Tibial artery (tissue), 4 donors: ENCODE results near the gene RAB11FIP5.

Experiments
- DNase-seq, 2 donors: peaks; one replicate each; pipeline ENCODE4 v3.0.0-alpha.2; 2019
- H3K27ac ChIP-seq, 2 donors: fragments of 200-600 bp; sonication (generic) in 1 of 2; 1 replicate in 1 of 2; 2 replicates in 1 of 2; pipeline ENCODE4 v1.5.1; 2018 to 2019; ENCODE audit warnings: mild to moderate bottlenecking in 1 of 2
- H3K27me3 ChIP-seq, 2 donors: fragments of 200-600 bp; sonication (generic) in 1 of 2; one replicate each; pipeline versions ENCODE4 v1.5.1 to v1.6.0; 2016 to 2019
- H3K36me3 ChIP-seq, 3 donors: fragments of 200-600 bp; sonication (generic) in 2 of 3; one replicate each; pipeline ENCODE4 v1.5.1; 2016 to 2019; ENCODE audit warnings: mild to moderate bottlenecking in 2 of 3
- H3K4me1 ChIP-seq, 4 donors: fragments of 200-600 bp; sonication (generic) in 2 of 4; 1 replicate in 3 of 4; 2 replicates in 1 of 4; pipeline ENCODE4 v1.5.1; 2016 to 2019
- H3K4me3 ChIP-seq, 2 donors: fragments of 200-600 bp; sonication (generic) in 1 of 2; 1 replicate in 1 of 2; 2 replicates in 1 of 2; pipeline ENCODE4 v1.5.1; 2018 to 2019; ENCODE audit warnings: mild to moderate bottlenecking in 2 of 2
- H3K9me3 ChIP-seq, 3 donors: fragments of 200-600 bp; sonication (generic) in 1 of 3; one replicate each; pipeline ENCODE4 v1.5.1; 2016 to 2019
- intact Hi-C: fragments of 100-400 bp; cut with DNase I; formaldehyde crosslinking; loops from one replicate; pipeline ENCODE4 v1.15.0; 2023; ENCODE audit warnings: low total_unique reads
- TF ChIP-seq, protein P1 (sequence below), 2 experiments: fragments of 200-600 bp in 1 of 2; fragments of 450-650 bp in 1 of 2; IDR thresholded peaks; one replicate each; pipeline ENCODE4 v1.5.1; 2017 to 2019; ENCODE audit warnings: antibody characterized with exemption in 2 of 2, mild to moderate bottlenecking in 1 of 2, moderate library complexity in 1 of 2

RAB11FIP5 gene

DNA sequence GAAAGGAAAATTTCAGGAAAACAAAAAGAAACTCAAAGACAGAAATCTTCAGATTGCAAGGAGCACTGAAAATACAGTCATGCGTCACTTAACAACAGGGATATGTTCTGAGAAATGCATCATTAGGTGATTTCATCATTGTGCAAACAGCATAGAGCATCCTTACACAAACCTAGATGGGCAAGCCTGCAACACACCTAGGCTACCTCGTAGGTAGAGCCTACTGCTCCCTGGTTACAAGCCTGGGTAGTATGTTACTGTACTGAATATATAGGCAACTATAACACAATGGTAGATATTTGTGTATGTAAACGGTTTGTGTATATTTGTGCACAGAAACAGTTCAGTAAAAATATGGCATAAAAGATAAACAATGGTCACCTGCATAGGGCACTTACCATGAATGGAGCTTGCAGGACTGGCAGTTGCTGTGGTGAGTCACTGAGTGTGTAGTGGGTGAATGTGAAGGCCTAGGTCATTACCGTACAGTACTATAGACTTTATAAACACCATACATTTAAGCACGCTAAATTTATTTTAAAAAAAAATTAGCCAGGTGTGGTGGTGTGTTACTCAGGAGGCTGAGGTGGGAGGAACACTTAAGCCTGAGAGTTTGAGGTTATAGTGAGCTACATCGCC is 74.7 kb downstream of the RAB11FIP5 start:
- H3K4me1 ChIP-seq, result no peaks in the 10 kb centered on the region
- TF ChIP-seq, protein P1, sequence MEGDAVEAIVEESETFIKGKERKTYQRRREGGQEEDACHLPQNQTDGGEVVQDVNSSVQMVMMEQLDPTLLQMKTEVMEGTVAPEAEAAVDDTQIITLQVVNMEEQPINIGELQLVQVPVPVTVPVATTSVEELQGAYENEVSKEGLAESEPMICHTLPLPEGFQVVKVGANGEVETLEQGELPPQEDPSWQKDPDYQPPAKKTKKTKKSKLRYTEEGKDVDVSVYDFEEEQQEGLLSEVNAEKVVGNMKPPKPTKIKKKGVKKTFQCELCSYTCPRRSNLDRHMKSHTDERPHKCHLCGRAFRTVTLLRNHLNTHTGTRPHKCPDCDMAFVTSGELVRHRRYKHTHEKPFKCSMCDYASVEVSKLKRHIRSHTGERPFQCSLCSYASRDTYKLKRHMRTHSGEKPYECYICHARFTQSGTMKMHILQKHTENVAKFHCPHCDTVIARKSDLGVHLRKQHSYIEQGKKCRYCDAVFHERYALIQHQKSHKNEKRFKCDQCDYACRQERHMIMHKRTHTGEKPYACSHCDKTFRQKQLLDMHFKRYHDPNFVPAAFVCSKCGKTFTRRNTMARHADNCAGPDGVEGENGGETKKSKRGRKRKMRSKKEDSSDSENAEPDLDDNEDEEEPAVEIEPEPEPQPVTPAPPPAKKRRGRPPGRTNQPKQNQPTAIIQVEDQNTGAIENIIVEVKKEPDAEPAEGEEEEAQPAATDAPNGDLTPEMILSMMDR (IDR thresholded peaks at IDR 0.05), result no peak
- peaks cover 3 to 17% (median 3%) of the 10 kb centered on the region in 3 donors for H3K36me3 ChIP-seq
- DNase-seq, result no peak
- H3K27me3 ChIP-seq, result no peaks in the 10 kb centered on the region
- intact Hi-C loops, result no loop called here
- H3K9me3 ChIP-seq, result no peaks in the 10 kb centered on the region
- no peak overlapping the region for H3K4me3 ChIP-seq
- no peak overlapping the region for H3K27ac ChIP-seq

DNA sequence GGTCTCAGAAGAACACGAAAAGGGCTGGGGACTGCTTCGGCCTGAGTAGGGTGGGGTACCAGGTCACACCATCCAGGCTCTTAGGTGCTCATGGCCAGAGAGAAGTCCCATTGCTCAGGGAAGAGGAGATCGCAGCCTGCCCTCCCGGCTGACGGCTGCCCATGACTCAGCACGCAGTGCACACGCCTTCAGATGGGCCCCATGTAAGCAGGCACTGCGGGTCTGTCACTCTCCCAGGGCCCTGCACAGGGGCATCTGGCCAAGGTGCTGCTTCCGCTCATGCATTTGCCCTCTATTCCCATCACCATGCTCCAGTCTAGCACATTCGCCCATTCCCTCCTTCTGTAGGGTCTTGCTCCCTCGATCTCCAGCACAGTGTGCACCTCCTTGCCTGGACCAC is 76.0 kb downstream of the RAB11FIP5 start:
- no peaks in the 10 kb centered on the region for H3K9me3 ChIP-seq
- no peaks in the 10 kb centered on the region for H3K4me1 ChIP-seq
- DNase-seq, result no peak
- TF ChIP-seq, protein P1 (IDR thresholded peaks at IDR 0.05), result no peak
- H3K4me3 ChIP-seq, result no peak overlapping the region
- H3K27me3 ChIP-seq, result no peaks in the 10 kb centered on the region
- intact Hi-C loops, result no loop called here
- no peak overlapping the region for H3K27ac ChIP-seq
- H3K36me3 ChIP-seq, result peaks cover 3 to 17% (median 3%) of the 10 kb centered on the region in 3 donors

DNA sequence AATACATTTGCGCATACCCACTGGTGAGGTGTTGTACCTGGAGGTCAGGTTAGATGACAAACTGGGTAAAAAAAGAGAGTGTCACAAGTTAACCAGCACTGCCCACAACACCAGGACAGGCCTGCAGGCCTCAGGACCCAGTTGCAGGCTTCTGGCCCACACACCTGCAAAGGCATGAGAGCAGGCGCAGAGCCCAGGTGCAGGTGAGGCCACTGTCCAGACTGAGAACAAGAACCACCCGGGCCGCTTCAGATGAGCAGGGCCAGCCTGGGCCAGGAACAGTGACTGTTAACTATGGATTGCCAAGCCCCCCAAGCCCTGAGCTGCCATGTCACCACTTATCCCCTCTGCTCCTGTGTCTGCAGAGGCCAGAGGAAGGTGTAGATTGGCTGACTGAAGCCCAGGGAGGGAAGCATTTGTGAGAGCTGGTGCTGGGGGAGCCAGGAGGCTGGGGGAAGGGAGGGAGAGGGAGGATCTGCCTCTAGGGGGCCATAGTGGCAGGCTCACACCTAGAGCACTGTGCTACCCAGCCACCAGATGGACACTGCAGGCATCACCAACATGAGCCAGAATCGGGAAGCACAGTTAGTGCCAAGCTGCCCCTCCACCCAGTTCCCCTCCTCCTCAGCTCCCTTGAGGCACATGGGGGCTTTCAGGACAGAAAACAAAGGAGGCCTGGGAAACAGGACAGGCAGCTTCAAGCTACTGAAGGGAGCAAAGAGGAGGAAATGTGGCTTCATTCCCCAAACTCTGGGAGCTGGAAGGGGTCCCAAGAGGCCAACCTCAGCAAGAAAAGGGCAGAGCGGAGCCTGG is 76.6 kb downstream of the RAB11FIP5 start:
- Histone ChIP-seq H3K4me1 (no peaks in the 10 kb centered on the region), H3K4me3 (no peak overlapping the region), H3K27ac (no peak overlapping the region), H3K36me3 (peaks cover under 1 to 12% (median 3%) of the 10 kb centered on the region in 3 donors), H3K27me3 (no peaks in the 10 kb centered on the region), H3K9me3 (no peaks in the 10 kb centered on the region)
- intact Hi-C loops, result no loop called here
- TF ChIP-seq, protein P1 (IDR thresholded peaks at IDR 0.05), result no peak
- no peak for DNase-seq

DNA sequence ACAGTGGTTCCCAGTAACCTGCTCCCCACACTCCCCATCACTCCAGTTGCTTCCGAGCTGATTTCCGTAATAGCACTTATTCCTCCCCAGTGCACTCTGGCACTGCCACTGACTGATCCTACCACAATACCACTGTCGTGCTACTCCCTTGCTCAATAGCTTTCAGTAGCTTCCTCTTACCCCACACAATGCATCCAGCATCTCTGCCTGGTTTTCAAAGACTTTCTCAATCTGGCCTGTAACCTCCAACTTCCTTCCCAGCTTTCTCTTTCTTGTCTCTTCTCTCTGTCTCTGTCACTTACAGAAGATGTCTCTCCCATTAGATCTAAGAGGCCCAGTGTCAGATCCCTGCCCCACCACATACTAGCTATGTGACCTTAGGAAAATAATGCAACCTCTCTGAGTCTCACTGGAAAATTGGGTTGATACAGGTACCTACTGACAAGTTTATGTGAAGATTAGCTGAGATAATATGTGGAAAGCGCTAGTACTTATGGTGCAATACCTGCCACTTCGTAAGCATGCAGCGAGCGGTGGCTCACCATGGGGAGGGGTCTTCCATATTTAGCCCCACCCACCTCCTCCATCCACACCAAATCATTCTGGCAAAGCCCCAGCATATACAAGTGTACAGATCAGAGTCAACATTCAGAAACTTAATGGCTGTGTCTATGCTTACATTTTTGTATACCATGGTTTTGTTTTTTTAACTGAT is 77.9 kb downstream of the RAB11FIP5 start:
- H3K9me3 ChIP-seq, result no peaks in the 10 kb centered on the region
- intact Hi-C loops, result no loop called here
- TF ChIP-seq, protein P1 (IDR thresholded peaks at IDR 0.05), result no peak
- H3K27me3 ChIP-seq, result no peaks in the 10 kb centered on the region
- H3K4me3 ChIP-seq, result no peak overlapping the region
- DNase-seq, result no peak
- no peaks in the 10 kb centered on the region for H3K36me3 ChIP-seq
- no peak overlapping the region for H3K27ac ChIP-seq
- H3K4me1 ChIP-seq, result no peaks in the 10 kb centered on the region

DNA sequence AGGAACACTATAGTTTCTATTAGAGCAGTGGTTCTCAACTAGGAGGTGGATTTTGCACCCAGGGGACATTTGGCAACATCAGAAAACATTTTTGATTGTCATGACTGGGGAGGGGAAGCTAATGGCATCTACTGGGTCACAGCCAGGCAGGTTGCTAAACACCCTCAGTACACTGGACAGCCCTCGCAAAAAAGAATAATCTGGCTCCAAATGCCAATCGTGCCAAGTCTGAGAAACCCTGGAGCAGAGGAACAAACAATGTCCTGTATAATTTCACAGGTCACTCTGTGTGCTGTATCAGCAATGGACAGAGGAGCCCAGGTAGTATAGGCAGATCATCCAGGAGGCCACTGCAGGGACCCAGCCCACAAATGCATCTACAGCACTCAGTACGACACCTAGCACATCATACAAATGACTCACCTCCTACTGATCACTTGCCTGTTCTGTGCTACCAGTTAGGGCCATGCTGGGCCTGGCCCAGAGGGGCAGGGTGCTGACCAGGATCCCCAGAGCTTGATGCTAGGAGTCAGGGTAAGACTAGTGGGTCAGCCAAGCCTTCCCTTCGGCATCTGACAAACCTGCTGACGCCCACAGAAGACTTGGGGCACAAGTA is 78.9 kb downstream of the RAB11FIP5 start:
- peaks cover 0 to 2% (median 0%) of the 10 kb centered on the region in 4 donors for H3K4me1 ChIP-seq
- DNase-seq, result no peak
- intact Hi-C loops, result no loop called here
- H3K36me3 ChIP-seq, result no peaks in the 10 kb centered on the region
- no peak overlapping the region for H3K27ac ChIP-seq
- no peaks in the 10 kb centered on the region for H3K9me3 ChIP-seq
- H3K4me3 ChIP-seq, result no peak overlapping the region
- H3K27me3 ChIP-seq, result no peaks in the 10 kb centered on the region
- TF ChIP-seq, protein P1 (IDR thresholded peaks at IDR 0.05), result no peak
